HCT116 (cell line): ENCODE results near the gene CRACR2A. TPM values are rescaled to one million over a fixed set of nuclear protein-coding genes. Genes with fewer than 3 reads are reported as not detected.

Experiments
- ATAC-seq: fragments of 200-7000 bp; cut with Tn5 transposase; 2 replicates; pipeline ENCODE4 v1.9.1; 2020; ENCODE audit warnings: mild to moderate bottlenecking, moderate library complexity
- BruUV-seq: library from RNA; stranded (reverse); fragments of 400-500 nt; replicated peaks from 2 replicates; lab custom pipeline; 2021; lab: Mats Ljungman, UMichigan
- CTCF ChIA-PET: fragments of 300-600 bp; sonication (Branson Sonifier 250); formaldehyde crosslinking; loops from one replicate; lab custom pipeline; 2021; ENCODE audit warnings: antibody characterized with exemption; lab: Charles Lee
- POLR2A ChIA-PET: fragments of 300-600, 350-600 bp; sonication (Branson Sonifier 250); formaldehyde crosslinking; loops from one replicate; lab custom pipeline; 2021; ENCODE audit warnings: antibody characterized with exemption; lab: Charles Lee
- RAD21 ChIA-PET, 2 experiments: fragments of 300-600 bp; sonication (Branson Sonifier 250); formaldehyde crosslinking; loops; one replicate each; lab custom pipeline; 2023; ENCODE audit warnings: low total read pairs in 2 of 2; ENCODE audit not compliant: uncharacterized antibody in 2 of 2, unreplicated experiment in 2 of 2, low non-redundant PET in 1 of 2; lab: Charles Lee
- DNase-seq: peaks from one replicate; pipeline ENCODE4 v3.0.0-alpha.2; 2010; ENCODE audit warnings: low read depth, low spot score
- H2AFZ ChIP-seq: fragments of 200-600 bp; shearing (Covaris generic), sonication (generic); 2 replicates; pipeline ENCODE4 v1.6.1; 2017; ENCODE audit warnings: low read depth, mixed run types, mixed read lengths, antibody characterized with exemption, low read length; ENCODE audit not compliant: poor library complexity, severe bottlenecking
- H3K27ac ChIP-seq: 2 replicates; pipeline ENCODE4 v1.5.1; 2012; ENCODE audit warnings: low read depth, low read length
- H3K27me3 ChIP-seq: fragments of 200-600 bp; sonication (generic); 2 replicates; pipeline ENCODE4 v1.6.1; 2016; ENCODE audit warnings: mixed run types, low read length, mixed read lengths; ENCODE audit not compliant: insufficient read depth
- H3K36me3 ChIP-seq, 2 experiments: fragments of 200-500 bp in 1 of 2; fragments of 200-600 bp in 1 of 2; sonication (Bioruptor generic) in 1 of 2; sonication (generic) in 1 of 2; 2 replicates each; pipeline versions ENCODE4 v1.5.1 to v1.6.1; 2014 to 2016; ENCODE audit warnings: low read length in 2 of 2, inconsistent platforms in 1 of 2, mixed read lengths in 1 of 2, mixed run types in 1 of 2; ENCODE audit not compliant: insufficient read depth in 2 of 2, control insufficient read depth in 1 of 2
- H3K4me1 ChIP-seq, 2 experiments: fragments of 200-600 bp in 1 of 2; sonication (generic) in 1 of 2; 2 replicates each; pipeline versions ENCODE4 v1.5.1 to v1.6.1; 2012 to 2017; ENCODE audit warnings: low read length in 2 of 2, inconsistent platforms in 1 of 2, mild to moderate bottlenecking in 1 of 2, mixed read lengths in 1 of 2, mixed run types in 1 of 2, moderate library complexity in 1 of 2; ENCODE audit not compliant: insufficient read depth in 2 of 2, control insufficient read depth in 1 of 2
- H3K4me2 ChIP-seq: fragments of 200-600 bp; sonication (generic); 2 replicates; pipeline ENCODE4 v1.6.1; 2017; ENCODE audit warnings: mixed run types, low read length, mixed read lengths
- H3K4me3 ChIP-seq, 2 experiments: fragments of 200-600 bp in 1 of 2; sonication (generic) in 1 of 2; replicated peaks in 1 of 2; 2 replicates each; pipeline ENCODE4 v1.5.1; 2011 to 2016; ENCODE audit warnings: low read length in 2 of 2, control low read depth in 1 of 2, low read depth in 1 of 2, mild to moderate bottlenecking in 1 of 2, mixed read lengths in 1 of 2, mixed run types in 1 of 2
- H3K79me2 ChIP-seq: fragments of 200-600 bp; sonication (generic); 2 replicates; pipeline ENCODE4 v1.6.1; 2017; ENCODE audit warnings: mild to moderate bottlenecking, mixed run types, low read length, moderate library complexity, mixed read lengths; ENCODE audit not compliant: insufficient read depth
- H3K9ac ChIP-seq: fragments of 200-600 bp; sonication (generic); 2 replicates; pipeline ENCODE4 v1.6.1; 2016; ENCODE audit warnings: low read length, mixed read lengths
- H3K9me2 ChIP-seq: fragments of 200-600 bp; sonication (generic), shearing (Covaris generic); 2 replicates; pipeline ENCODE4 v1.6.1; 2017; ENCODE audit warnings: mixed run types, mild to moderate bottlenecking, moderate library complexity; ENCODE audit not compliant: insufficient read depth
- H3K9me3 ChIP-seq, 2 experiments: fragments of 200-500 bp in 1 of 2; fragments of 200-600 bp in 1 of 2; sonication (Bioruptor generic) in 1 of 2; sonication (generic) in 1 of 2; 2 replicates each; pipeline ENCODE4 v1.6.1; 2014 to 2017; ENCODE audit warnings: low read length in 2 of 2, mixed read lengths in 2 of 2, inconsistent platforms in 1 of 2, low read depth in 1 of 2, mild to moderate bottlenecking in 1 of 2, mixed run types in 1 of 2, moderate library complexity in 1 of 2; ENCODE audit not compliant: control insufficient read depth in 1 of 2, insufficient read depth in 1 of 2
- H4K20me1 ChIP-seq: fragments of 200-600 bp; sonication (generic), shearing (Covaris generic); 2 replicates; pipeline ENCODE4 v1.6.1; 2017; ENCODE audit warnings: mixed run types, mild to moderate bottlenecking, moderate library complexity; ENCODE audit not compliant: insufficient read depth
- ATF3 ChIP-seq: IDR thresholded peaks from 2 replicates; pipeline ENCODE4 v1.6.1; 2012
- CTCF ChIP-seq, 3 experiments: fragments of 200-600 bp in 1 of 3; sonication (generic) in 1 of 3; IDR thresholded peaks in 2 of 3; conservative IDR thresholded peaks in 1 of 3; 2 replicates each; pipeline ENCODE4 v1.5.1; 2012 to 2017; ENCODE audit warnings: low read depth in 2 of 3, low read length in 2 of 3, antibody characterized with exemption in 1 of 3, borderline replicate concordance in 1 of 3, control low read depth in 1 of 3, mild to moderate bottlenecking in 1 of 3, mixed read lengths in 1 of 3, mixed run types in 1 of 3, moderate library complexity in 1 of 3; ENCODE audit not compliant: insufficient read depth in 1 of 3
- ELF1 ChIP-seq: IDR thresholded peaks from 2 replicates; pipeline ENCODE4 v1.6.1; 2012; ENCODE audit warnings: low read depth, borderline replicate concordance
- FOSL1 ChIP-seq: IDR thresholded peaks from 2 replicates; pipeline ENCODE4 v1.6.1; 2012; ENCODE audit warnings: low read depth
- RAD21 ChIP-seq: IDR thresholded peaks from 2 replicates; pipeline ENCODE4 v1.6.1; 2012; ENCODE audit warnings: low read depth, mild to moderate bottlenecking
- REST ChIP-seq: IDR thresholded peaks from 2 replicates; pipeline ENCODE4 v1.6.1; 2012; ENCODE audit warnings: low read depth
- SP1 ChIP-seq: IDR thresholded peaks from 2 replicates; pipeline ENCODE4 v1.6.1; 2012; ENCODE audit warnings: low read depth
- ZFX ChIP-seq: fragments of 450-650 bp; IDR thresholded peaks from 2 replicates; pipeline ENCODE4 v1.6.1; 2017
- intact Hi-C: fragments of 100-400 bp; cut with micrococcal nuclease; formaldehyde crosslinking; loops from 2 replicates; pipeline ENCODE4 v1.10.0; 2022
- total RNA-seq: library from RNA; stranded (reverse); gene quantifications from one replicate; pipeline ENCODE4 v1.2.1, GENCODE V29; 2021; ENCODE audit not compliant: unreplicated experiment

Gene CRACR2A
- total RNA-seq, 1 experiment from 2014 or later, result 18.4 TPM

GRCh38 chr12:3645091-3645490, 107.8 kb downstream of the CRACR2A start:
- POLR2A ChIA-PET, result no interaction called here
- Histone ChIP-seq H3K36me3 (no peaks in the 10 kb centered on the region), H3K4me1 (no peaks in the 10 kb centered on the region), H3K4me3 (no peak overlapping the region), H3K4me2 (no peak overlapping the region), H3K9me2 (no peaks in the 10 kb centered on the region), H3K9ac (no peak overlapping the region), H3K79me2 (no peaks in the 10 kb centered on the region), H3K27me3 (no peaks in the 10 kb centered on the region), H4K20me1 (no peaks in the 10 kb centered on the region), H3K27ac (no peak overlapping the region), H2AFZ (no peak overlapping the region), H3K9me3 (no peaks in the 10 kb centered on the region)
- TF ChIP-seq SP1 (no peak), FOSL1 (no peak)
- ATAC-seq (no peak), DNase-seq (no peak)
- RAD21 ChIA-PET, result no interaction called here
- intact Hi-C loops, result no loop called here
- BruUV-seq, result no TSS peak
- CTCF ChIA-PET, result interaction anchor here (1.7 kb wide), 1 partner anchor 345 kb away, joined by 5 read pairs; no protein-coding TSS in a partner anchor

GRCh38 chr12:3644104-3644503, 108.8 kb downstream of the CRACR2A start:
- intact Hi-C loops, result loop anchor here (1.0 kb wide), 1 partner anchor 344 kb away; no protein-coding TSS in a partner anchor
- ATAC-seq (no peak), DNase-seq (no peak)
- BruUV-seq, result no TSS peak
- Histone ChIP-seq H4K20me1 (no peaks in the 10 kb centered on the region), H3K9me3 (no peaks in the 10 kb centered on the region), H3K27me3 (no peaks in the 10 kb centered on the region), H3K27ac (no peak overlapping the region), H2AFZ (no peak overlapping the region), H3K9ac (no peak overlapping the region), H3K4me3 (no peak overlapping the region), H3K36me3 (no peaks in the 10 kb centered on the region), H3K9me2 (no peaks in the 10 kb centered on the region)
- ChIA-PET POLR2A (no interaction called here), CTCF (no interaction called here), RAD21 (no interaction called here)
- TF ChIP-seq ELF1 (no peak), CTCF (IDR thresholded peaks at IDR 0.05 in 2 of 3, conservative IDR thresholded peaks at IDR 0.05 in 1 of 3; ENCODE audit: borderline replicate concordance in 1 of 3, insufficient read depth in 1 of 3, low read depth in 2 of 3, low read length in 2 of 3) (0 out of 6 replicates have a peak, but pooled peaks of 1 of the 3 experiments have one; percentile 11), REST (no peak), RAD21 (peak; percentile 26; the same call in 1 of the 2 replicates), ATF3 (no peak), ZFX (no peak)
- TF ChIP-seq, all 23 proteins: peak for 2
- no peak overlapping the region for H3K4me2 ChIP-seq
- H3K4me1 ChIP-seq, result no peaks in the 10 kb centered on the region
- H3K79me2 ChIP-seq, result no peaks in the 10 kb centered on the region
